22Rv1 (cell line): ENCODE results near the gene HIVEP3.

Experiments used
- CTCF ChIP-seq: fragments of 450-650 bp; IDR thresholded peaks from 2 replicates; pipeline ENCODE4 v1.5.1; 2017; ENCODE audit warnings: mild to moderate bottlenecking
- ZFX ChIP-seq: fragments of 450-650 bp; IDR thresholded peaks from 2 replicates; pipeline ENCODE4 v1.6.1; 2017; ENCODE audit warnings: antibody characterized with exemption, borderline replicate concordance

- TF ChIP-seq CTCF (no peak), ZFX (no peak)
Measured at GRCh38 chr1:41799205-41799604, 119.5 kb downstream of the HIVEP3 start.
